ENCODE results near the gene ENO3.

Gene ENO3

DNA sequence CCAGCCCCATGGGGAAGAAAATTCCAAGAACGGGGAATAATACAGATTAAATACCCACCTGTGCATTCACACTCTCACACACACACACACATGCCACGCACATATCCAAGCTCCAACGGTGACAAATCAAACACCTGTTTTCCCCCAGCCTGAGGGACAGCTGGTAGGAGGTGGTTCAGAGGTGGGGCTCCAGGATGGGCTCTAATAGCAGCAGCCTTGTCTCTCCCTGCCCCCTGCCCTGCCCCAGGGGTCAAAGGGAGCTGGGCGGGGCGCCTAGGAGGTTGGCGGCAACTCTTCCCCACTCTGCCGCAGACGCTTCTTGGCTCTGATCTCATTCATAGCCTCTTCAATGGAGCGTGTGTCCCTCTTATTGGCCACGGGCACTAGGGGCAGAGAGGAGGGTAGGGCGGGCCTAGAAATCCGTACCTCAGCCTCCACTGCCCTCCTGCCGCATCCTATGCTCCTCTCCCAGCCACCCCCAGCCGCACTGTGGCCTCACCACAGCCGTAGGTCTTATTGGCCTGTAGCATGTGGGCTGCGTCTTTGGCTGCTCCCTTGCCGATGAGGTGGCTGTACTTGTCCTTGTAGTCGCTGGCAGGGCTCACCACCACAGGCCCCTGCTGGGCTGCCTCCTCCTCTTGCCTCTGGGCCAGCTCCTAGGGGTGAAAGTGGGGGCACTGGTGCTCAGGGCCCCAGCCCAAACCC lies 8.5 kb downstream of the ENO3 start:
- ChIA-PET CTCF (no interaction called here), POLR2A (interaction anchor here (0.7 kb wide), 1 partner anchor 19 kb away, joined by 3 read pairs; the partner anchor contains the start of genes RNF167 and SLC25A11)
- no peak for DNase-seq (ENCODE audit: extremely low spot score)
- no peak for TF ChIP-seq SP1 (IDR thresholded peaks at IDR 0.05)
- TF ChIP-seq FOXM1 (IDR thresholded peaks at IDR 0.05; ENCODE audit: borderline replicate concordance): no peak
- TF ChIP-seq ARNT (IDR thresholded peaks at IDR 0.05): no peak

- POLR2A ChIA-PET: no interaction called here
- CTCF ChIA-PET: no interaction called here
Observed at GRCh38 chr17:4960279-4960922, 9.5 kb downstream of the ENO3 start.

GRCh38 chr17:4965311-4965986 lies 14.5 kb downstream of the ENO3 start:
- POLR2A ChIA-PET: interaction anchor here (0.8 to 4.3 kb wide), 6 partner anchors 11 to 56 kb away, joined by 3 to 110 read pairs (median 52); partner anchors contain the start of genes CAMTA2, ENO3, PFN1 and RNF167

More at GRCh38 chr17:4960279-4960922, 9.5 kb downstream of the ENO3 start:
- no peak for TF ChIP-seq CTBP1 (IDR thresholded peaks at IDR 0.05; ENCODE audit: borderline replicate concordance)
- no peak for TF ChIP-seq PKNOX1 (IDR thresholded peaks at IDR 0.05)
- no peak for TF ChIP-seq ZNF384 (IDR thresholded peaks at IDR 0.05)
- TF ChIP-seq FOXM1 (IDR thresholded peaks at IDR 0.05; ENCODE audit: borderline replicate concordance): no peak
- TF ChIP-seq LEF1 (IDR thresholded peaks at IDR 0.05; ENCODE audit: borderline replicate concordance): no peak
- no peak for TF ChIP-seq SUZ12 (IDR thresholded peaks at IDR 0.05)
- TF ChIP-seq TARDBP (IDR thresholded peaks at IDR 0.05): no peak
- TF ChIP-seq HDGF (IDR thresholded peaks at IDR 0.05; ENCODE audit: borderline replicate concordance): no peak
- TF ChIP-seq L3MBTL2 (conservative IDR thresholded peaks at IDR 0.05): no peak
- TF ChIP-seq FOXK2 (IDR thresholded peaks at IDR 0.05): no peak
- TF ChIP-seq SP1 (IDR thresholded peaks at IDR 0.05): no peak
- no peak for TF ChIP-seq NFRKB (IDR thresholded peaks at IDR 0.05)
- TF ChIP-seq BHLHE40 (IDR thresholded peaks at IDR 0.05; ENCODE audit: borderline replicate concordance): no peak
- no peak for DNase-seq (ENCODE audit: extremely low spot score)

GRCh38 chr17:4966844-4967538 lies 16.1 kb downstream of the ENO3 start:
- POLR2A ChIA-PET: interaction anchor here (0.6 to 4.3 kb wide), 23 partner anchors 9 to 223 kb away, joined by 3 to 110 read pairs (median 4); partner anchors contain the start of genes CAMTA2, ENO3, INCA1 and KIF1C
- TF ChIP-seq ARNT (IDR thresholded peaks at IDR 0.05): no peak
- no peak for TF ChIP-seq BHLHE40 (IDR thresholded peaks at IDR 0.05; ENCODE audit: borderline replicate concordance)
- TF ChIP-seq FOXM1 (IDR thresholded peaks at IDR 0.05; ENCODE audit: borderline replicate concordance): no peak
- TF ChIP-seq CTBP1 (IDR thresholded peaks at IDR 0.05; ENCODE audit: borderline replicate concordance): no peak
- TF ChIP-seq FOXK2 (IDR thresholded peaks at IDR 0.05): no peak
- no peak for TF ChIP-seq NFRKB (IDR thresholded peaks at IDR 0.05)
- TF ChIP-seq HDGF (IDR thresholded peaks at IDR 0.05; ENCODE audit: borderline replicate concordance): no peak
- no peak for TF ChIP-seq FOXA1 (IDR thresholded peaks at IDR 0.05)
- TF ChIP-seq PKNOX1 (IDR thresholded peaks at IDR 0.05): peak; percentile 100
- TF ChIP-seq L3MBTL2 (conservative IDR thresholded peaks at IDR 0.05): peak; percentile 92
- TF ChIP-seq SP1 (IDR thresholded peaks at IDR 0.05): no peak
- CTCF ChIA-PET: interaction anchor here (1.1 to 2.5 kb wide), 4 partner anchors 10 to 58 kb away, joined by 3 to 8 read pairs (median 6); partner anchors contain the start of gene CAMTA2
- peak; percentile 95 for DNase-seq (ENCODE audit: extremely low spot score)

More at GRCh38 chr17:4965311-4965986, 14.5 kb downstream of the ENO3 start:
- CTCF ChIA-PET: interaction anchor here (1.7 to 2.5 kb wide), 2 partner anchors 22 to 56 kb away, joined by 7 to 8 read pairs; partner anchors contain the start of gene CAMTA2
- no peak for DNase-seq (ENCODE audit: extremely low spot score)
- no peak for TF ChIP-seq ZNF384 (IDR thresholded peaks at IDR 0.05)
- TF ChIP-seq HDGF (IDR thresholded peaks at IDR 0.05; ENCODE audit: borderline replicate concordance): no peak
- no peak for TF ChIP-seq SP1 (IDR thresholded peaks at IDR 0.05)
- no peak for TF ChIP-seq CTBP1 (IDR thresholded peaks at IDR 0.05; ENCODE audit: borderline replicate concordance)
- no peak for TF ChIP-seq FOXM1 (IDR thresholded peaks at IDR 0.05; ENCODE audit: borderline replicate concordance)
- no peak for TF ChIP-seq ARNT (IDR thresholded peaks at IDR 0.05)
- TF ChIP-seq ELF4 (IDR thresholded peaks at IDR 0.05): no peak
- TF ChIP-seq NFRKB (IDR thresholded peaks at IDR 0.05): no peak
- TF ChIP-seq FOXA1 (IDR thresholded peaks at IDR 0.05): no peak
- no peak for TF ChIP-seq FOXK2 (IDR thresholded peaks at IDR 0.05)
- no peak for TF ChIP-seq PKNOX1 (IDR thresholded peaks at IDR 0.05)
- no peak for TF ChIP-seq SUZ12 (IDR thresholded peaks at IDR 0.05)
- no peak for TF ChIP-seq L3MBTL2 (conservative IDR thresholded peaks at IDR 0.05)
- no peak for TF ChIP-seq TARDBP (IDR thresholded peaks at IDR 0.05)
- no peak for TF ChIP-seq BHLHE40 (IDR thresholded peaks at IDR 0.05; ENCODE audit: borderline replicate concordance)
- TF ChIP-seq LEF1 (IDR thresholded peaks at IDR 0.05; ENCODE audit: borderline replicate concordance): no peak

Data from HEK293T (cell line).